Measurements from ENCODE around the gene GPR156.
"Not testable (repeated sequence)": the region's sequence is repeated elsewhere in the genome, so short reads cannot be mapped to it uniquely, and the experiment has no call there.

The GPR156 gene

DNA sequence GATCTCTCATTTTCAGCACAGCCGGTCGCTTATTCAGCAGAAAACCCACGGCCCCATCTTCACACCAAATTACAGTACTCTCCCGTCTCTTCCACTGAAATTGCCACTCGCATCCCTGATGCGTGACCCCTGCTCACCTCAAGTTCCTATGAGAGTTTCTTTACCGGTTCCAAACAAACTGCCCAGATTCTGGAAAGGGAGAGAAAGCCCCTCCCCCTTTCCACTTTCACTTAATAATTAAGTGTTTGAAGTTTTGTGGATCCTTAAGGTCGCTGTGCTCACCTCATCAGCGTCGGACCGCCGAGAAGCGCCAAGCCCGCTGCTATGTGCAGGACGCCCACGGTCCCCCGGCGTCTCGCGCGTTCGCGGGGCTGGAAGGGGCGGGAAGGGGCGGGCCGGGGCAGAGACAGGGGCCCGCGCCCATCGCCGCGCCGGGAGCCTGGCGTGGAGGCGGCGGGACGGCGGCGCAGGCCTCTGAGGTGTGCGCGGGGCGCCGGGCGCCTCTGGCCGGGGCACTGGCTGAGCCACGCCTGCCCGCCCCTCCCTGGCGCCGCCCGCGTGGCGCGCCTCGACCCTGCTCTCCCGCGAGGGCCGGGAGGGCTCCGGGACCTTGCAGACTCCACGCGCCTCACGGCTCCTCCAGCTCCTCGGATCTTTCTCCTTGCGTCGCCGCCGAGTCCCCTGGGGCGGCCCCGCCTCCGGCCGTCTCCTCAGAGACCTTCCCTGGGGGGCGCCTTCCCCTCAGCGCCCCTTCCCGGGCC is at the start of gene GPR156:
Gene GPR156 (minus strand): TSS at position 476 of the 761 bp plus-strand sequence. CDS start 41,124 bp downstream, outside the sequence.
- DNase-seq (ENCODE audit: low read depth) = no peak

DNA sequence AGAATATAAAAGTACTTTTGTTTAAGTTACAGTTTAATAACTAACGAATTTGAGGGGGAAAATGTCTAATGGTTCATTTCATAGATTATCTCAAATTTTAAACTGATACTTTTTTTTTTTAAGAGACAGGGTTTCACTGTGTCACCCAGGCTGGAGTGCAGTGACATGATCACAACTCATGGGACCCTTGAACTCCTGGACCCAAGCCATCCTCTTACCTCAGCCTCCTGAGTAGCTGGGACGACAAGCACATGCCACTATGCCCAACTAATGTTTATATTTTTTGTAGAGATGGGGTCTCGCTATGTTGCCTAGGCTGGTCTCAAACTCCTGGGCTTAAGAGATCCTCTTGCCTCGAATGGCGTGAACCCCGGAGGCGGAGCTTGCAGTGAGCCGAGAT is 47.6 kb upstream of the GPR156 start:
- DNase-seq (ENCODE audit: low read depth) = no peak

DNA sequence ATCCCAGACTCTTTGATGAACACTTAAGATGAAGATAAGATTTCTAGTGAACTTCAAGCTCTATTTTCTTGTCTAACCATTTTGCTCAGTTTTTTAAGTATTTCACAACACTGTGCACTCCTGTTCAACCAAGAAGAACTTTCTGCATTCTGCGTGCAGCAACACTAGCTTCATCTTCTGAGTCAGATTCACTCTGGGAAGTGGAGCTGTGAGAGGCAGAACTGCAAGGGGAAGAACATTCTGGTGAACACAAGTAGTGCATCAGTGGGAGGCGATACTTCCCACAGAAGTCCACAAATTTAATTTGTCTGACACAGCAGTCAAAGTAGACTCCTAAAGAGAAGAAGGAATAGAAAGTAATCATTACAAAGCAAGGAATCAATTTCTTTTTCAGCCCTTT is 46.1 kb upstream of the GPR156 start:
- no peak for DNase-seq (ENCODE audit: low read depth)

DNA sequence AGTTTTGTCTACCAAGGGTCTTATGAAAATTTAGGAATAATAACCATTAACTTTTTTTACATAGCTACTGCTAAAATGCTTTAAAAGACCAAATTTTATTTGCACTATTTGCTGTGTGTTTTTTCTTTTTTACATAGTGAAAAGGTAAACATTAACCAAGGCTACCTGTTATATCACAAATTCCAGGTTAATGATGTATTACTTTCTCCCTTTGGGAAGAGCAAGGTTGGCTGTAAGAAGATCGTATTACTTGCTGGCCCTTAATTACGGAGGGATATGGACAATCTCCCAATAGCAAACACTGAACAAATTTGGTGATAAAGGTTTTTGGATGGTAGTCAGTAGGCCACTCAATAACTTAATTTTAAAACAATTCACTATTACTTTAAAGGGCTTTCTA is 41.8 kb upstream of the GPR156 start:
- no peak for DNase-seq (ENCODE audit: low read depth)

DNA sequence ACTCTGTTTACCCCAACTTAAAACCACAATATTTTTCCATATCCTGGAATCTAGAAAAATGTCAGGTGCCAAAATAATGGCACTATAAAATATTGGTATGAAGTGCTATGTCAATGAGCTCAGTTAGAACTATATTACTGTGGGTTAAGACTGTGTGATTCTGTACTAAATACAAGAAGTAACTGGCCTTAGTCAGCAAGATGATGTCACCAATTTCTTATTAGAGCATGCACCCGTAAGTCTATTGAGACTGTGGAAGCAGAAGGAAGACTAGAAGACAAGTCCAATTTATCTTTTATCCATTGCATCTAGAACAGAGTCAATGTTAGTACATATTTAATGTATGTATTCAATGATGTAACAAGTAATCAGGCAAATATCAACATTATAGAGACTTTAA is 39.2 kb upstream of the GPR156 start:
- no peak for DNase-seq (ENCODE audit: low read depth)

DNA sequence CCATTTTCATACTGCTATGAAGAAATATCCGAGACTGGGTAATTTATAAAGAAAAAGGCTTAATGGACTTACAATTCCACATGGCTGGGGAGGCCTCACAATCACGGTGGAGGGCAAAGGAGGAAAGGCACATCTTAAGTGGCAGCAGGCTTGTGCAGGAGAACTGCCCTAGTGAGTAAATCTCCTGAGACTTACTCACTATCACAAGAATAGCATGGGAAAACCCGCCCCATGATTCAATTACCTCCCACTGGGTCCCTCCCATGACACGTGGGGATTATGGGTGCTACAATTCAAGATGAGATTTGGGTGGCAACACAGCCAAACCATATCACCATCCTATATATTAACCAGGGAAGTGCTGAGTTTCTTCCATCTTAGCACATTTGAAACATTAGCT is 38.7 kb upstream of the GPR156 start:
- DNase-seq (ENCODE audit: low read depth) = not testable (repeated sequence)

DNA sequence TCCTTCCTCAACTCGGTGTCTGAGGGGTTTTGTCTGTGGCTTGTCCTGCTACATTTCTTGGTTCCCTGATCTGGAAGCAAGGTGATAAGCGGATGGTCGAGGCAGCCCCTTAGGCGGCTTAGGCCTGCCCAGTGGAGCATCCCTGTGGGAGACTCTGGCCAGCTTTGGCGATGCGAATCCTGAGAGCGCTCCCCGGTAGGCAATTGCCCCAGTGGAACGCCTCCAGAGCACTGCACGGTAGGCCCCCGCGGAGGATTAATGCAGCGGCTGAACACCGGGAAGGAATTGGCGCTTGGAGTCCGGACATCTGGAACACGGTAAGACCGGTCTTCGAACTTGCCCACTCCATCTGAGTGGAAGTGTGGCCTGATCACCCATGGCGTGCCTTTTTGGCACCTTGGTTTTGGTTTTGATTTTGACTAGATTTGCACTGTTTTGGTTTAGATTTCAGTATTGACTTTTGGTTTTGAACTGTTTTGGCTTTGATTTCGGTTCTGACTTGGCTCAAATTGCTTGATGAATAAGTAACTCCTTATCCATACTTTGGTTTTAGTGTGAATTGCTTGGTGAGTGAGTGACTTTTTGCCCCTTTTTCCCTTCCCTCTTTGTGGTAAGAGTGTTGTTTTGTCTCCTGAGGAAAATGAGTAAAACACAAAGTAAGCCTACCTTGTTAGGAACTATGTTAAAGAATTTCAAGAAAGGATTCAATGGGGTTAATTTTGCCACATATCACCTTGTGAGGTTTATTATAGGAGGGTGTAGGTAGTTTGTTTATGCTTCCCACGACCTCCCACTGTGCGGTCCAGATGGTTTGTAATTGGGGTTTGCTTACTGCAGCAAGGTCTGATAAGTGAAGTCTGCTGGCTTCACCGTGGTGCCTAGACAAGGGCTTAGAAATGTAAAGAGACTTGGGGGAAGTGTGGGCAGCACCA is 27.1 kb upstream of the GPR156 start:
- DNase-seq (ENCODE audit: low read depth) = no peak

DNA sequence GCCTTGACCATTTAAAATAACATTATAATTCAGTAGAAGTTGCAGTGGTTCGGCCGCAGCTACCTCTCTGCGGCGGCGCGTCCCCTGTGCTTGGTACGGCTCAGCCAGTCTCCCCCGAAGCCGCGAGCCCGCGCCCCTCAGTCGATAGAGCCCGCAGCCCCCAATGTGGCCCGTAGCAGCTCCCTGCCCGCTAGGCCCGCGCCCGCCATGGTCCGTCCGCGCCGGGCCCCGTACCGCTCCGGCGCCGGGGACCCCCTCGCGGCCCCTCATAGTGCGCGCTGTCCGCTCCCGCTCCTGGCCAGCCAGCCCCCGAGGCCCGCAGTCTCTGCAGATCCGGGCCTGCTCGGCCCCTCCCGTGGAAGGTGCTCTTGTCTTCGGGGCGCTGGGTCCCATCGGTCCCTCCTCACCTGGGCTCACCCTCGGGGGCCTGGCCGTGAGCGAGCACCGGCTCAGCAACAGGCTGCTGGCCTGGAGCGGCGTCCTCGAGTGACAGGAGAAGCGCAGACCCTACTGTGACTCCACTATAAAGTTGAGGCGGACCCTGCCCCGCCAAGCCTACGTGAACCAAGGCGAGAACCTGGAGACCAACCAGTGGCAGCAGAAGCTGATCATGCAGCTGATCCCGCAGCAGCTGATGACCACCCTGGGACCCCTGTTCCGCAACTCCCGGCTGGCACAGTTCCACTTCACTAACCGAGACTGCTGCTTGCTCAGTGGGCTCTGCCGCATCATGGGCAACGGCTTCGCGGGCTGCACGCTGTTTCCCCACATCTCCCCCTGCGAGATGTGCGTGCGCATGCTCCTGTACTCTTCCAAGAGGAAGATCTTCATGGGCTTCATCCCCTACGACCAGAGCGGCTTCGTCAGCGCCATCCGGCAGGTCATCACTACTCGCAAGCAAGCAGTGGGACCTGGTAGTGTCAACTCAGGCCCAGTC is 21.8 kb upstream of the GPR156 start:
- DNase-seq (ENCODE audit: low read depth) = no peak

DNA sequence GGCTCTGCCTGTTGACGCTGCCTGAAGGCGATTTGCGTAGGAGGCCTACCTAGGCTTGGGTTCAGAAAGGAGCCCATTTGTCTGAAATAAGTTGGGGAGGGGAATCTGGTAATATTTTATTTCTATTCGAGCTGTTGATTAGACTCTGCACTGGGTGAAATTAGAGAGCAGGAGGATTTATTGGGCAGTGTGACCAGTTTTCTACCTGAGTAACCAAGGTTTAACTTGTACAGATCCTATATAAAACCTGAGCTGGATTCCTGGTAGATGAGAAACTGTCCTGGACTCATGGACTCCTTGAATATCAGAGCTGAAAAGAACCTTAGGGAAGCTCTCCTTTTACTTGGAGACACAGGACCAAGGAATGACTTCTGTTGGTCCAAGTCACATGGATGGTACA is 19.6 kb upstream of the GPR156 start:
- no peak for DNase-seq (ENCODE audit: low read depth)

DNA sequence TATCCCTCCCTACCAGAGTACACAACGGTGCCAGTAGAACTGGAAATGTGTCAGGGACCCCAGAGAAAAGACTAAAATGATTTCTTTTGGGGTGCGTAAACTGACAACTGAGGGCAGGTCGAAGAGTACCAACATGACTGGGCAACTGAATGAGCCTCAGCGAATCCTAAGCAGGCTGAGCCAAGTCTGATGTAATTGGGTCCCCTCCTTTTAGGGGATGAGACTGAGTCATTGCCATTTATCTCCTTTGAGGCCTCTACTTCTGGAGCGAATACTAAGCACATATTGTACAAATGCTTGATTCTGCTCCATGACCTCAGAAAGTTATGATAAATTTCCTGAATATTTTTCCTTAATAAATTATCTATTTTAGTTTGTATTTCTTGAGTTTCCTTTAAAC is 17.3 kb upstream of the GPR156 start:
- DNase-seq (ENCODE audit: low read depth) = no peak

DNA sequence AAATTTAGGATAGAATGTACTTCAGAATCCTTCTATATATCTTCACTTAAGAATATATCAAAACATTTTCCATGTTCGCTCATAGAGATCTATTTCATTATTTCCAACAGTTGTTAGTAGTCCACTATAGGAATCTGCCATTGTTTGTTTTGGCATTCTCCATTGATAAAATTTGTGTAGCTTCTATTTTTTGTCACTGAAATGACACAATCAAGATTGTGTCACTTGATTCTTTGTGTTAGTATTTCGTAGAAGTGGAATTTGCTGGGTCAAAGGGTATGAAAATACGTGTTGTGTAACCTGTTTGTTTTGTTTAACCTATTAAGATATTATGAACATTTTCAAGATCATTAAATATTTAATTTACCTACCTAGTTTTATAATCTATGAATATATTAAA is 15.9 kb upstream of the GPR156 start:
- no peak for DNase-seq (ENCODE audit: low read depth)

DNA sequence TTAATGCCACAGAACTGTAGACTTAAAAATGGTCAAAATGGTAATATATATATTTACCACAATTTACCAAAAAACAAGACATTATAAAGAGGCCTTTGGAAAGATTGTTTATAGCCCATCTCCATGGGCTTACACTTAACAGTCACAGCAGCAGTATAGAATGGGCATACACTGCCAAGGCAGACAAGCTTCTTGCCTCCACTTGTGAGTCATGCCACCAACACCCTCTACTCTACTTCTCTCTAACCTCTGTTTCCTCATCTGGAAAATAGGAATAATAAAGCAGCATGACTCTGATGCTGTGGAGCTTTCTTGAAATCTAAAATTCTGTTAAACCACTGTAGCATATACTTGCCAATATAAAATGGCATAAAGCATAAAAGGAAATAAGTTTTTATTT is 14.4 kb upstream of the GPR156 start:
- no peak for DNase-seq (ENCODE audit: low read depth)

DNA sequence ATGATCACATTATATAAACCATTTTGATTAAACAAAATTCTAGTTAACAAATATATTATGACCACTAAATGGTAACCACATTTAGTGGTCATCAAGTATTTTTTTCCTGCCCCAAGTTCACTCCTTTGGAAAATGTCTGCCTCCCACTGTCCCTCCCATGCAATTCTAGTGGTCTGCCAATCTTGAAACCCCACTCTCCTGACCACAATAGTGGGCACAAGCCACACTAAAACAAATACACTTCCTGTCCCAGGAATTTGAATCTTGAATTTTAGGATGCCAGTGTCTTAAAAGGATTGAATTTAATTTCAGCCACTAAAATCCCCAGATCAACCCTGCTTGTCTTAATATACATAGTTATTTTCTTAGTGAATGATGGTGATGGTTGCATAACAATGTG is 14.0 kb upstream of the GPR156 start:
- no peak for DNase-seq (ENCODE audit: low read depth)

DNA sequence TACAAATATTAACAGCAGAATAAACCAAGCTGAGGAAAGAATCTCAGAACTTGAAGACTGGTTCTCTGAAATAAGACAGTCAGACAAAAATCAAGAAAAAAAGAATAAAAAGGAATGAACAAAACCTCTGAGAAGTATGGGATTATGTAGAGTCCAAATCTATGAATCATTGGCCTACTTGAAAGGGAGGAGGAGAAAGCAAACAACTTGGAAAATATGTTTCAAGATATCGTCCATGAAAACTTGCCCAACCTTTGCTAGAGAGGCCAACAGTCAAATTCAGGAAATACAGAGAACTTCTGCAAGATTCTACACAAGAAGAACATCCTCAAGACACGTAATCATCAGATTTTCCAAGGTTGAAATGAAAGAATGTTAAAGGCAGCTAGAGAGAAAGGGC is 6.5 kb upstream of the GPR156 start:
- DNase-seq (ENCODE audit: low read depth) = not testable (repeated sequence)

DNA sequence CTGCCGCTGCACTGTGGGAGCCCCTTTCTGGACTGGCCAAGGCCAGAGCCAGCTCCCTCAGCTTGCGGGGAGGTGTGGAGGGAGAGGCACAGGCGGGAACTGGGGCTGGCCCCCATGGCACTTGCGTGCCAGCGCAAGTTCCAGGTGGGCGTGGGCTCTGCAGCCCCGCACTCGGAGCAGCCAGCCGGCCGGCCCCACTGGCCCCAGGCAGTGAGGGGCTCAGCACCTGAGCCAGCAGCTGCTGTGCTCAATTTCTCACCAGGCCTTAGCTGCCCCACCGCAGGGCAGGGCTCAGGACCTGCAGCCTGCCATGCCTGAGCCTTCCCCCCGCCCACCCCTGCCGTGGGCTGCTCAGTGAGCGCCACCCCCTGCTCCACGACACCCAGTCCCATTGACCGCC is 4.6 kb upstream of the GPR156 start:
- no peak for DNase-seq (ENCODE audit: low read depth)

DNA sequence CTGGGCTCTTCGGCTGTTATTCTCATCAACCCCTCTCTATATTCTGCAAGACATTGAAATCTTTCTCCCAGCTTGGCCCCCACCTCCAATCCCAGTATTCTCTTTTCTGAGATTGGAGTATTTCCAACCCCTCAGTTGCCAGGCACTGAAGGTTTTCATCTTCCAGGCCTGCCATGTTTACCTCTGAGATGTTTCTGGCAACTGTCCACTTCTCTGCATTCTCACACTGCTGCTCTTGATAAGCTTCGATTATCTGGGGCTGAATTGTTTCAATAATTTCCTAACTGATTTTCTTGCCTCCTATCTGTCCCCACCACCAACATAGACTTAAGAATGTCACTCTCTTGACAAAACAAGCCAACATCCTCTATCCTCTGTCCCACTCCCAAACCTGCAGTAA is 1.4 kb upstream of the GPR156 start:
- DNase-seq (ENCODE audit: low read depth) = no peak

DNA sequence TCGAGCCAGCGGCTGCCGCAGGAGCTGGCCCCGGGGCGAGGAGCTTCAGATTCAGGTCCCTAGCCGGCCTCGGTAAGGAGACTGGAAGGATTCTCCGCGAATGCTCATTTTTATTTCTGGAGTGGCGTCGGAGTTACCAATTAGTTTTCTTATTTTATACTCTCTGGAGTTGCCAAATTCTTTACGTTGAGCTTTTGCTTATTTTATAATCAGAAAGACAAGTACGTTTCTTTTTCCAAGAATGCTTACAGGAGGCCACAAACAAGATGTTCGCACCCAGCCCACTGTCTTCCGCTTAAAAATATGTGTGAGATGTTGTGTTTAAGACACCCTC is 453 bp upstream of the GPR156 start:
- DNase-seq (ENCODE audit: low read depth) = no peak

DNA sequence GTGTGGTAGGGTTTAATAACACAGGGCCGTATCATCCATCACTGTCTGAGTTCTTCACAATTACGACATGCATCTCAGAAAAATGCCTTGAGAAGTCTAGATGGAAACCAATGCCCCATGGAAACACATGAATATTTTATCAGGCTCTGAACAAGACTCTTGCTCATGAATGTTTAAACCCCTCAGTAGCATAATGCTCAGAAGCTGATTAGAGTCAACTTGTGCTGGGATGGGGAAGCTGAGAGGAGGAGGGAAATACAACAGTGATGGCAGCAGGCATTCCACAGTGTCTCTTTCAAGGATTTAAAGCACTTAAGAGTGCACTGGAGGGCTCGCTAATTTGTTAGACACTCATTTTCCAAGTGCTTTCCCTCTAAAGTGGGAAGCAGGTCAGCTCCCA is 3.8 kb downstream of the GPR156 start:
- DNase-seq (ENCODE audit: low read depth) = no peak

DNA sequence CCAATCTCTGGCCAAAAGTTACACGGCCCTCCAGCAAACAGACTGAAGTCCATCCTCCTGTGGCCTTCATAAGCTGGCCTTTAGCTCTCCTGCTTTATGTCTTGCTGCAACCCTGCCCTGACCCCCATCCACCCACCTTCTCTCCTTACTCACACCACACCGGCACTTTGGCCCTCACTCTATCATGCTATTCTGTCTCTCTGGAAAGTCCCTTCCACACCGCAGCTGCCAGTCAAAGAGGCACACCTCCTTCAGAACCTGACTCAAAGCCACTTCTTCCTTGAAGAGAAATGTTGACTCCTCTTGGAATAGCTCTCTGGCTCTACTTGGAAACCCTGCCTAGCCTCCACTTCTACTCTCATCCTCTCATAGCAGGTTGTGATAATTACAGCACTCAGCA is 4.5 kb downstream of the GPR156 start:
- DNase-seq (ENCODE audit: low read depth) = no peak

DNA sequence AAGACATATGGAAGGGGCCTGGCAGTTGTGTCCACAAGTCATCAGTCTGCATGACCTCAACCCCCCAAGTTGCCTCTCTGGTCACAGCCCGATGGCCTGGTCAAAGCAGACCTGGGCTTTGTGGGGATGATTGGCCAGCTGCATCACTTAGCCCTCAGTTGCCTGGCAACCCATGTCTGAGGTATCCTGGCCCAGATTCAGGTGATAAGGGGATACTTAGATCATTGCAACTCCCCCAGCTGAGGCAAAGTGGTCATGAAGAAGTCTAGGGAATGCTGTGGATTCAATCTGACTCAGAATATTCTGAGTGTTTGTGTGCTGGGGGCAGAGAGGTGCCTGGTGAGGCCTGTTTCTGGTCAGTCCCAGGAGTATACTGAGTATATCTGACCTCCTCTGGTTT is 5.0 kb downstream of the GPR156 start:
- DNase-seq (ENCODE audit: low read depth) = no peak

DNA sequence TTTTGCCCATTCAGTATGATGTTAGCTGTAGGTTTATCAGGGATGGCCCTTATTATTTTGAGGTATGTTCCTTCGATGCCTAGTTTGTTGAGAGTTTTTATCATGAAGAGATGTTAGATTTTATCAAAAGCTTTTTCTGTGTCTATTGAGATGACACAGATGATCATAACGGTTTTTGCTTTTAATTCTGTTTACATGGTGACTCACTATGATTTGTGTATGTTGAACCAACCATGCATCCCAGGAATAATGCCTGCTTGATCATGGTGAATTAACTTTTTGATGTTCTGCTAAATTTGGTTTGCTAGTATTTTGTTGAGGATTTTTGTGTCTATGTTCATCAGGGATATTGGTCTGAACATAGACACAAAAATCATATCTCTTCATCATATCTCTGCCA is 8.3 kb downstream of the GPR156 start:
- no peak for DNase-seq (ENCODE audit: low read depth)

DNA sequence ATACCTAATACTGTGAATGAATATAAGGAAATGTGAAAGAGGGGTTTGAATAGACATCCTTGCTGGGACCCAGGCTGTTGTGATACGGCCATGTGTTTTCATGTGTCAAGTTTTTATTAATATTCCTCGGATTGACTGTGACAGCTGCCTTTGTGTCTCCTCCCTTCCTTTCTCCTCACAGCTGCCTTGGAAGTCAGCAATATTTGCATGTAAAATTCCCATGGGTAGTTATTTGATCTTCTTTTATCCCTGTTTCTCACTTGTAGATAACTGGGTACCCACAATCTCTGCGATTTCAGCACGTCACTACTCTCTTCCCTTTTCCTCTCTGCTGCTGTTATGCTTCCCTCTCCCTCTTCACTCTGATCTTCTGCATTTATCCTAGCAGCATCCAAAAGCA is 9.4 kb downstream of the GPR156 start:
- DNase-seq (ENCODE audit: low read depth) = no peak

All from stimulated activated CD8-positive, alpha-beta memory T cell treated with anti-CD3 and anti-CD28 coated beads, Interleukin-15, amount 100 ng/mL, for 24 hours (primary cell).